Aorta (tissue), 5 donors: ENCODE measurements around the gene SLC12A4. TPM values are rescaled to one million over a fixed set of nuclear protein-coding genes. Genes with fewer than 3 reads are reported as not detected.
"Not testable (repeated sequence)": the region's sequence is repeated elsewhere in the genome, so short reads cannot be mapped to it uniquely, and the experiment has no call there.

Experiments
- ATAC-seq: fragments of 200-7000 bp; cut with Tn5 transposase; one replicate; pipeline ENCODE4 v1.9.1; 2022; ENCODE audit warnings: moderate library complexity; ENCODE audit not compliant: low FRiP score
- DNase-seq, 2 donors: peaks; one replicate each; pipeline ENCODE4 v3.0.0-alpha.2; 2020
- H3K27ac ChIP-seq, 2 donors: one replicate each; pipeline ENCODE4 v1.5.1; 2013; ENCODE audit warnings: low read length in 2 of 2, mild to moderate bottlenecking in 2 of 2, moderate library complexity in 2 of 2, control low read depth in 1 of 2, inconsistent platforms in 1 of 2, low read depth in 1 of 2
- H3K27me3 ChIP-seq, 2 donors: one replicate each; pipeline ENCODE4 v1.6.1; 2013; ENCODE audit warnings: control low read depth in 1 of 2, low read length in 1 of 2, mild to moderate bottlenecking in 1 of 2, moderate library complexity in 1 of 2; ENCODE audit not compliant: insufficient read depth in 2 of 2, control insufficient read depth in 1 of 2
- H3K36me3 ChIP-seq, 2 donors: one replicate each; pipeline ENCODE4 v1.6.1; 2013; ENCODE audit warnings: control low read depth in 1 of 2, low read length in 1 of 2, mild to moderate bottlenecking in 1 of 2; ENCODE audit not compliant: insufficient read depth in 2 of 2, control insufficient read depth in 1 of 2
- H3K4me1 ChIP-seq, 2 donors: one replicate each; pipeline ENCODE4 v1.6.1; 2013; ENCODE audit warnings: low read length in 2 of 2, control low read depth in 1 of 2, mild to moderate bottlenecking in 1 of 2, moderate library complexity in 1 of 2; ENCODE audit not compliant: insufficient read depth in 2 of 2, control insufficient read depth in 1 of 2
- H3K4me3 ChIP-seq, 2 donors: one replicate each; pipeline ENCODE4 v1.5.1; 2013; ENCODE audit warnings: low read length in 2 of 2, control low read depth in 1 of 2, mild to moderate bottlenecking in 1 of 2
- H3K9me3 ChIP-seq: one replicate; pipeline ENCODE4 v1.6.1; 2013; ENCODE audit warnings: mild to moderate bottlenecking, low read length; ENCODE audit not compliant: control insufficient read depth
- WGBS, 2 donors: extraction: QIAGEN DNeasy Blood & Tissue Kit; methylation state at CpG; one replicate each; pipeline ENCODE4 v1.1.7; 2013; 5-methylcytosine and 5-hydroxymethylcytosine counted together
- intact Hi-C, 2 donors: fragments of 100-400 bp; cut with DNase I; formaldehyde crosslinking; loops; one replicate each; pipeline versions ENCODE4 v1.14.2 to v1.15.0; 2022
- long read RNA-seq, 2 donors: library from polyadenylated mRNA; unstranded; transcript quantifications; one replicate each; pipeline ENCODE4 v2.0.0, GENCODE V29; 2020 to 2021
- polyA plus RNA-seq, 2 donors: library from polyadenylated mRNA; stranded (reverse); fragments of 200-250 nt; gene quantifications; one replicate each; pipeline ENCODE4 v1.2.3, GENCODE V29; 2013
- total RNA-seq, 2 donors: library from RNA; stranded (reverse); fragmentation: NEBNext Ultra II Directional; extraction: Animal tissue kit (Norgen Biotek cat#: 25700); gene quantifications; one replicate each; pipeline ENCODE4 v1.2.1, GENCODE V29; 2021
- donor health status: healthy with polysubstance abuse.
- donor health status: Bipolar disorder and iron deficiency.
- donor health status: DM: no; HTN: no; CAD: no.
- donor health status: DM: no; HTN: no; CAD: no.
- donor health status: DM: yes; HTN: yes; CAD: no.

Gene SLC12A4
- 100 to 1,000 TPM; 125 to 139 TPM for total RNA-seq
- polyA plus RNA-seq, result 10 to 100 TPM; 15.8 to 87.0 TPM
- long read RNA-seq, donor 1, full-length matches to known transcripts, result 27 of 139 reads
- long read RNA-seq, donor 1, partial matches to known transcripts, result 97 of 139 reads
- long read RNA-seq, donor 1, other reads (novel, unspliced or antisense), result 15 of 139 reads
- long read RNA-seq, donor 2, full-length matches to known transcripts, result 36 of 80 reads
- long read RNA-seq, donor 2, partial matches to known transcripts, result 24 of 80 reads
- long read RNA-seq, donor 2, other reads (novel, unspliced or antisense), result 20 of 80 reads

- H3K27me3 ChIP-seq, result no peaks in the 10 kb centered on the region
- no peaks in the 10 kb centered on the region for H3K4me1 ChIP-seq
- intact Hi-C loops, result no loop called here
- ATAC-seq (peak; percentile 93), DNase-seq (peak; percentile 92 to 96)
- H3K36me3 ChIP-seq, result no peaks in the 10 kb centered on the region
- peak within 1 kb of the TSS; percentile 88 to 99 for H3K27ac ChIP-seq
- 1% methylated on average over 41 to 78 of the region's 78 CpGs for WGBS, 2 donors
- H3K9me3 ChIP-seq, result no peaks in the 10 kb centered on the region
- peak within 1 kb of the TSS; percentile 85 to 86 for H3K4me3 ChIP-seq
Observed at GRCh38 chr16:67968400-67969253, at the start of gene SLC12A4. Gene SLC12A4, minus strand, starts transcription at chr16:67968637. Its CDS starts 84 bp downstream, at chr16:67968553.

DNA sequence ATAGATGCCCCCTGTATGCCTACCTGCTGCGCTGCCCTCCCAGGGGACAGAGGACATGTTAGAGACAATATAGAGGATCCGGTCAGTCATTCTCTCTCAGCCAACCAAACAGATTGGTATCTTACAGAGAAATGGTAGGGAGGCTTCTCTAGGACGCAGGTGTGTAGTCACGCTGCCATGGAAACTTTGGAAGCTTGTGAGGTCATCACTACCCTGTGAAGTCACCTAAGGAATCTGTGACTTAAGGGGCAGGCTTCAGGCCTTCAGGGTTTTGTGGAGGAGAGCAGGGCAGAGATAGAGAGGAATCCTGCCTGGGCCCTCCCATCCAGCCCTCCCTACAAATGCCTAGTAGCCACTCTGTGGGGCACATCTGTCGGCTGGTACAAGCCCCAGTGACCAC, 47.2 kb upstream of the SLC12A4 start, which contains the start of gene DPEP2NB:
Gene DPEP2NB (minus strand): TSS at position 231 of the 400 bp plus-strand sequence. CDS start 141 bp downstream, at position 90.
- H3K9me3 ChIP-seq, result no peaks in the 10 kb centered on the region
- DNase-seq (no peak), ATAC-seq (no peak)
- no peaks in the 10 kb centered on the region for H3K4me1 ChIP-seq
- intact Hi-C loops, result no loop called here
- no peak within 1 kb of the TSS for H3K27ac ChIP-seq
- H3K27me3 ChIP-seq, result no peaks in the 10 kb centered on the region
- 82 to 85% methylated on average over 5 of the region's 5 CpGs for WGBS, 2 donors
- H3K36me3 ChIP-seq, result no peaks in the 10 kb centered on the region
- H3K4me3 ChIP-seq, result no peak within 1 kb of the TSS

DNA sequence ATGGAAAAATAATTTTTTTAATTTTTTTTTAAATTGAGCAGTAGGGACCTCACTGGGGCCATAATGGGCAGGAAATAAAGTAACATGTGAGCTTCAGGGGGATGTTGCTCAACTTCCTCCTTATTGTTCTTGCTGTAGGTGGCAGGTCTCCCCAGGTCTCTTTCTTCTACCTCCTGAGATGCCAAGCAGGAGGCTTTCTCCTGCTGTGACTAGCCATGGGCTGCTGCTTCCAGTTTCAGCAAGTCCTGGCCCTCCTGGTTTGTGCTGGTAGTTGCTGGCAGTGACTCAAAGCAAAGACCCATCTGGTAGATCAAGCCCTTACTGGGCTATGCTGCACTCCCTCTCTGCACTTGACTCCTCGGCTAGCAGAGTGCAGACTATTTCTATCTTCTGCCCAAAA, 45.0 kb upstream of the SLC12A4 start:
- no peak for ATAC-seq
- no peaks in the 10 kb centered on the region for H3K36me3 ChIP-seq
- intact Hi-C loops, result no loop called here
- no peak overlapping the region for H3K4me3 ChIP-seq
- no peaks in the 10 kb centered on the region for H3K4me1 ChIP-seq
- H3K9me3 ChIP-seq, result no peaks in the 10 kb centered on the region
- no peak for DNase-seq
- H3K27me3 ChIP-seq, result no peaks in the 10 kb centered on the region
- WGBS, 2 donors, result 69 to 74% methylated on average over 1 of the region's 1 CpG
- no peak overlapping the region for H3K27ac ChIP-seq

DNA sequence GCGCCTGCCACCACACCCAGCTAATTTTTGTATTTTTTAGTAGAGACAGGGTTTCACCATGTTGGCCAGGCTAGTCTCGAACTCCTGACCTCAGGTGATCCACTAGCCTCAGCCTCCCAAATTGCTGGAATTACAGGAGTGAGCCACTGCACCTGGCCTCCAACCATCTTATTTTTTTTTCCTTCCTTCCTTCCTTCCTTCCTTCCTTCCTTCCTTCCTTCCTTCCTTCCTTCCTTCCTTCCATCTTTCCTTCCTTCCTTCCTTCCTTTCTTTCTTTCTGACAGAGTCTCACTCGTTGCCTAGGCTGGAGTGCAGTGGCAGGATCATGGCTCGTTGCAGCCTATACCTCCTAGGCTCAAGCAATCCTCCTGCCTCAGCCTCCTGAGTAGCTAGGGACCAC, 41.4 kb upstream of the SLC12A4 start:
- 73 to 83% methylated on average over 4 of the region's 4 CpGs for WGBS, 2 donors
- intact Hi-C loops, H3K9me3 ChIP-seq, DNase-seq, H3K36me3 ChIP-seq, H3K4me3 ChIP-seq, H3K27ac ChIP-seq, H3K27me3 ChIP-seq, ATAC-seq, H3K4me1 ChIP-seq: not testable (repeated sequence)

GRCh38 chr16:68009157-68009735, 40.8 kb upstream of the SLC12A4 start:
- H3K4me1 ChIP-seq, result no peaks in the 10 kb centered on the region
- H3K4me3 ChIP-seq, result no peak overlapping the region
- H3K9me3 ChIP-seq, result no peaks in the 10 kb centered on the region
- no peak for DNase-seq
- no peaks in the 10 kb centered on the region for H3K36me3 ChIP-seq
- no peak overlapping the region for H3K27ac ChIP-seq
- intact Hi-C loops, result no loop called here
- WGBS, 2 donors, result 43 to 54% methylated on average over 9 of the region's 9 CpGs
- no peaks in the 10 kb centered on the region for H3K27me3 ChIP-seq
- no peak for ATAC-seq

DNA sequence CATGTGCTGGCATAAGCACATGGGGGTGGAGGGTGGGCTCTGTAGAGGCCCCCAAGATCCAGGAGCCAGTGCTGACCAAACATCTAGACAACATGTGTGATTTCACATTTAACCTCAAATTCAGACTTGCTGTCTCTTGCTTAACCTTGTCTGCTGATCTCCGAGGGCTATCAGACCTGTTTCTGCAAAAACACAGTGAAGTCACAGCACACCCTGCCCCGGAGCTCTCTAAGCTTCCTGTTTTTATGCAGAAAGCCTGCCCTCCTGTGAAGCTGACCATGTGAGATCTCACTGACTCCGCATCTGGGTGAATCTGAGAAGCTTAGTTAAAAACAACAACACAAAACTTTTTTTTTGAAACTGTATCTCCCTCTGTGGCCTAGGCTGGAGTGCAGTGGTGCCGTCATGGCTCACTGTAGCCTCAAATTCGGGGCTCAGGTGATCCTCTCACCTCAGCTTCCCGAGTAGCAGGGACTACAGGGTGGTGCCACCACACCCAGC, 37.4 kb upstream of the SLC12A4 start:
- Histone ChIP-seq H3K4me1 (no peaks in the 10 kb centered on the region), H3K4me3 (no peak overlapping the region), H3K36me3 (no peaks in the 10 kb centered on the region), H3K27me3 (no peaks in the 10 kb centered on the region), H3K27ac (no peak overlapping the region), H3K9me3 (no peaks in the 10 kb centered on the region)
- intact Hi-C loops, result no loop called here
- DNase-seq (peak in 1 of 2 donors; percentile 79), ATAC-seq (peak; percentile 44)
- WGBS, 2 donors, result 49 to 50% methylated on average over 6 of the region's 6 CpGs

GRCh38 chr16:68005211-68005610, 36.8 kb upstream of the SLC12A4 start:
- intact Hi-C loops, result no loop called here
- whole genome bisulfite sequencing, 2 donors, result 84% methylated on average over 9 of the region's 9 CpGs

GRCh38 chr16:68003031-68003430, 34.6 kb upstream of the SLC12A4 start:
- H3K4me3 ChIP-seq, result no peak overlapping the region
- no peaks in the 10 kb centered on the region for H3K4me1 ChIP-seq
- ATAC-seq (no peak), DNase-seq (no peak)
- intact Hi-C loops, result no loop called here
- H3K36me3 ChIP-seq, result no peaks in the 10 kb centered on the region
- 79 to 82% methylated on average over 4 of the region's 4 CpGs for WGBS, 2 donors
- no peaks in the 10 kb centered on the region for H3K9me3 ChIP-seq
- no peaks in the 10 kb centered on the region for H3K27me3 ChIP-seq
- H3K27ac ChIP-seq, result no peak overlapping the region

More at GRCh38 chr16:68005211-68005610, 36.8 kb upstream of the SLC12A4 start:
- H3K4me1 ChIP-seq, result no peaks in the 10 kb centered on the region
- no peaks in the 10 kb centered on the region for H3K27me3 ChIP-seq
- H3K36me3 ChIP-seq, result no peaks in the 10 kb centered on the region
- ATAC-seq, result no peak
- H3K4me3 ChIP-seq, result no peak overlapping the region
- H3K9me3 ChIP-seq, result no peaks in the 10 kb centered on the region
- DNase-seq, result no peak
- H3K27ac ChIP-seq, result no peak overlapping the region
